B cell (primary cell): Measurements from ENCODE around the gene SPON2. TPM values are rescaled to one million over a fixed set of nuclear protein-coding genes. Genes with fewer than 3 reads are reported as not detected.

Source experiments
- ATAC-seq: fragments of 200-7000 bp; cut with Tn5 transposase; one replicate; pipeline ENCODE4 v1.10.0; 2021; ENCODE audit warnings: low read depth, mild to moderate bottlenecking, moderate number of reproducible peaks, moderate library complexity
- CTCF ChIA-PET: fragments of 350-600 bp; sonication (Branson Sonifier 250); formaldehyde crosslinking; loops from one replicate; lab custom pipeline; 2021; ENCODE audit warnings: antibody characterized with exemption, inconsistent platforms; lab: Charles Lee
- POLR2A ChIA-PET: fragments of 350-600 bp; sonication (Branson Sonifier 250); formaldehyde crosslinking; loops from one replicate; lab custom pipeline; 2021; ENCODE audit warnings: antibody characterized with exemption; lab: Charles Lee
- DNase-seq: peaks from one replicate; pipeline ENCODE4 v3.0.0; 2013
- H2AFZ ChIP-seq: 2 replicates; pipeline ENCODE4 v1.6.1; 2012; ENCODE audit warnings: mild to moderate bottlenecking, low read depth, low read length; ENCODE audit not compliant: insufficient read depth, poor library complexity, severe bottlenecking
- H3K27ac ChIP-seq, 2 donors: 1 replicate in 1 of 2; 2 replicates in 1 of 2; pipeline ENCODE4 v1.5.1; 2012 to 2013; ENCODE audit warnings: low read length in 2 of 2, mild to moderate bottlenecking in 2 of 2, moderate library complexity in 1 of 2
- H3K27me3 ChIP-seq, 4 experiments: fragments of 200-600 bp in 1 of 4; sonication (generic) in 1 of 4; replicated peaks in 1 of 4; 1 replicate in 2 of 4; 2 replicates in 2 of 4; pipeline versions ENCODE4 v1.6.1 to v1.7.0; 2013 to 2016; ENCODE audit warnings: low read length in 3 of 4, mild to moderate bottlenecking in 2 of 4, mixed read lengths in 1 of 4, moderate library complexity in 1 of 4; ENCODE audit not compliant: insufficient read depth in 4 of 4, control insufficient read depth in 3 of 4; ENCODE audit errors: control extremely low read depth in 1 of 4
- H3K36me3 ChIP-seq, 2 experiments: replicated peaks in 1 of 2; 1 replicate in 1 of 2; 2 replicates in 1 of 2; pipeline versions ENCODE4 v1.6.1 to v1.7.1; 2013; ENCODE audit warnings: low read length in 1 of 2; ENCODE audit not compliant: insufficient read depth in 2 of 2, control insufficient read depth in 1 of 2; ENCODE audit errors: control extremely low read depth in 1 of 2, extremely low read depth in 1 of 2
- H3K4me1 ChIP-seq, 2 donors: fragments of 200-600 bp in 1 of 2; sonication (generic) in 1 of 2; 1 replicate in 1 of 2; 2 replicates in 1 of 2; pipeline versions ENCODE4 v1.5.1 to v1.6.1; 2013 to 2017; ENCODE audit warnings: low read length in 2 of 2; ENCODE audit not compliant: control insufficient read depth in 2 of 2, insufficient read depth in 2 of 2
- H3K4me2 ChIP-seq: replicated peaks from 2 replicates; pipeline ENCODE3; 2012; ENCODE audit warnings: mild to moderate bottlenecking, low read depth, low read length; ENCODE audit not compliant: poor library complexity, severe bottlenecking
- H3K4me3 ChIP-seq, 5 experiments: fragments of 200-600 bp in 1 of 5; sonication (generic) in 1 of 5; 1 replicate in 3 of 5; 2 replicates in 2 of 5; pipeline versions ENCODE4 v1.5.1 to v1.7.0; 2011 to 2016; ENCODE audit warnings: low read length in 4 of 5, mild to moderate bottlenecking in 4 of 5, low read depth in 2 of 5, control low read depth in 1 of 5, moderate library complexity in 1 of 5; ENCODE audit not compliant: insufficient read depth in 1 of 5; ENCODE audit errors: control extremely low read depth in 1 of 5, extremely low read depth in 1 of 5
- H3K79me2 ChIP-seq: fragments of 200-600 bp; sonication (generic); one replicate; pipeline ENCODE4 v1.6.0; 2016; ENCODE audit warnings: low read length; ENCODE audit not compliant: control insufficient read depth, insufficient read depth
- H3K9ac ChIP-seq: fragments of 200-600 bp; sonication (generic); 2 replicates; pipeline ENCODE4 v1.6.1; 2017; ENCODE audit warnings: mild to moderate bottlenecking, low read length, moderate library complexity
- H3K9me3 ChIP-seq, 3 donors: one replicate each; pipeline versions ENCODE4 v1.6.1 to v1.7.1; 2013; ENCODE audit warnings: low read length in 2 of 3; ENCODE audit not compliant: control insufficient read depth in 2 of 3, insufficient read depth in 1 of 3; ENCODE audit errors: control extremely low read depth in 1 of 3
- H4K20me1 ChIP-seq: 2 replicates; pipeline ENCODE4 v1.6.0; 2012; ENCODE audit warnings: mild to moderate bottlenecking, low read length; ENCODE audit not compliant: insufficient read depth, control insufficient read depth, poor library complexity, severe bottlenecking
- H3K27ac Mint-ChIP-seq: one replicate; pipeline ENCODE4 v1.8.0; 2021; ENCODE audit warnings: mixed read lengths
- H3K27me3 Mint-ChIP-seq: one replicate; pipeline ENCODE4 v1.8.0; 2021; ENCODE audit warnings: mixed read lengths
- H3K4me1 Mint-ChIP-seq: one replicate; pipeline ENCODE4 v1.8.0; 2021; ENCODE audit warnings: mixed read lengths
- H3K4me3 Mint-ChIP-seq: one replicate; pipeline ENCODE4 v1.8.0; 2021; ENCODE audit warnings: mixed read lengths
- H3K9me3 Mint-ChIP-seq: one replicate; pipeline ENCODE4 v1.8.0; 2022; ENCODE audit warnings: mixed read lengths; ENCODE audit not compliant: insufficient read depth
- CTCF ChIP-seq: fragments of 200-600 bp; IDR thresholded peaks from one replicate; pipeline ENCODE4 v1.8.0; 2022; ENCODE audit warnings: antibody characterized with exemption, mild to moderate bottlenecking
- EZH2 ChIP-seq: IDR thresholded peaks from 2 replicates; pipeline ENCODE4 v1.6.1; 2012; ENCODE audit warnings: borderline replicate concordance, low read depth, mild to moderate bottlenecking, moderate library complexity, low read length; ENCODE audit not compliant: insufficient read depth, poor library complexity, severe bottlenecking
- WGBS: methylation state at CpG from one replicate; pipeline ENCODE4 v1.1.5; 2013; ENCODE audit warnings: missing lambda C conversion rate; ENCODE audit not compliant: insufficient coverage; 5-methylcytosine and 5-hydroxymethylcytosine counted together
- intact Hi-C: fragments of 100-400 bp; cut with micrococcal nuclease; formaldehyde crosslinking; loops from one replicate; pipeline ENCODE4 v1.10.0; 2022
- polyA plus RNA-seq: library from polyadenylated mRNA; depleted of rRNA; stranded (reverse); fragments of >200 nt; gene quantifications from 2 replicates; pipeline ENCODE4 v1.2.3, GENCODE V29; 2012
- total RNA-seq, 2 donors: library from RNA; stranded (reverse); fragments of 120-200 nt in 1 of 2; gene quantifications; 1 replicate in 1 of 2; 2 replicates in 1 of 2; pipeline versions ENCODE4 v1.2.3 to v1.2.4, GENCODE V29; 2013 to 2022

Gene SPON2
- total and polyA plus RNA-seq, 2 donors (not counting 1 experiment from before 2014, with no cell fraction given): 3.8 to 5.1 TPM

- no peak for TF ChIP-seq EZH2
- TF ChIP-seq CTCF: no peak
- DNase-seq (no peak), ATAC-seq (no peak)
- Histone ChIP-seq H2AFZ (peak overlapping the region; percentile 96), H3K4me3 (peak overlapping the region in 4 of 5 experiments; percentile 67 to 97 (median 94)), H3K9ac (peak overlapping the region; percentile 91), H3K4me1 (peaks cover 42 to 58% of the 10 kb centered on the region in 2 donors), H3K79me2 (peaks cover 25% of the 10 kb centered on the region), H3K4me2 (peak overlapping the region; percentile 89), H3K36me3 (no peaks in the 10 kb centered on the region), H3K27ac (peak overlapping the region; percentile 68 to 73), H3K9me3 (peaks cover 0 to 31% (median 7%) of the 10 kb centered on the region in 3 donors), H4K20me1 (peaks cover 7% of the 10 kb centered on the region), H3K27me3 (peaks cover 0 to 28% (median 14%) of the 10 kb centered on the region in 4 experiments)
- CTCF ChIA-PET: interaction anchor here (1.0 to 3.4 kb wide), 19 partner anchors 10 to 179 kb away, joined by 3 to 33 read pairs (median 5); partner anchors contain the start of genes CTBP1, MAEA and UVSSA
- intact Hi-C loops: no loop called here
- WGBS: 87% methylated on average over 21 of the region's 21 CpGs
- Mint-ChIP-seq H3K9me3 (no peaks in the 10 kb centered on the region), H3K27ac (peak overlapping the region; percentile 13), H3K27me3 (peaks cover 4% of the 10 kb centered on the region), H3K4me3 (peak overlapping the region; percentile 86), H3K4me1 (peaks cover 46% of the 10 kb centered on the region)
- POLR2A ChIA-PET: interaction anchor here (0.6 to 2.5 kb wide), 6 partner anchors 33 to 178 kb away, joined by 3 to 7 read pairs (median 4); partner anchors contain the start of genes CTBP1 and UVSSA
These were observed 3.9 kb downstream of the SPON2 start for GRCh38 chr4:1168191-1169101.
